HG03135 (cell line): ENCODE measurements around the gene TMEM231.
"Not testable (repeated sequence)": the region's sequence is repeated elsewhere in the genome, so short reads cannot be mapped to it uniquely, and the experiment has no call there.

ENCODE experiments used
- ATAC-seq: cut with Tn5 transposase; IDR thresholded peaks from one replicate; pipeline ENCODE4 v1.9.1; 2021; ENCODE audit warnings: mild to moderate bottlenecking, moderate library complexity; ENCODE audit not compliant: unreplicated experiment

TMEM231 gene

DNA sequence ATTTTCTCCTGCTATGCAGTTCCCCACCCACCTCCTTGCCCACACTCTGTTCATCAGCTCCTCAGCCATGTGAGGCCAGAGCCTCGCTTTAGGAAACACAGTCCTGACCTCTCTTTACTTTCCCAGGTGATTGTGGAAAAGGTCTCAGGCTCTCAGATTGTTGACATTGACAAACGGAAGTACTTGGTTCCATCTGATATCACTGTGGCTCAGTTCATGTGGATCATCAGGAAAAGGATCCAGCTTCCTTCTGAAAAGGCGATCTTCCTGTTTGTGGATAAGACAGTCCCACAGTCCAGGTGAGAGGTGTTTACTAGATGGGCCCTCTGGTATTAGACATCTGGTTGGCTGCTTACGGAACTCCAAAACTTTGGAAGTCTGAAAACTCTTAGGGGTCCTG, 11.9 kb upstream of the TMEM231 start:
- no peak for ATAC-seq

DNA sequence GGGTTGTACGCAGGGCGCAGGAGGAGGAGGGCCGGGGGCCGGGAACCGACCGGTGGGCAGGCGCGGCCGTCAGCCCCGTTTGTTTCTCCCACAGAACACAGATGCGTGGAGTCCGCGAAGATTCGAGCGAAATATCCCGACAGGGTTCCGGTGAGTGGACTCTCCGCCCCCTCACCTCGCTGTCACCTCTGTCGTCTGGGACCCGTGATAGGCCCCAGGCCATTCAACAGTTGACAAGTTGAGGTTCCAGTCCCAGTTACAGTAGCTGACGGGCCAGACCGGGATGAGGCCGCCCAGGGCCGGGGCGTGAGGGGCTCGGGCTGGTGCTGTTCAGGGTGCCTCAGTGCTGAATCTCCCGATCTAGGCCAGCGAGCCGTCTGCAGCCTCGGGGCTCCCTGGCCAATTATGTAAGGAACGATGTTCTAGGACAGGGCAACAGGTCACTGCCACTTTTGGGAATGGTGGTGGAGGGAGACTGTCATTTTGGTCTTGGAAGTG, 10.8 kb upstream of the TMEM231 start:
- ATAC-seq: no peak

DNA sequence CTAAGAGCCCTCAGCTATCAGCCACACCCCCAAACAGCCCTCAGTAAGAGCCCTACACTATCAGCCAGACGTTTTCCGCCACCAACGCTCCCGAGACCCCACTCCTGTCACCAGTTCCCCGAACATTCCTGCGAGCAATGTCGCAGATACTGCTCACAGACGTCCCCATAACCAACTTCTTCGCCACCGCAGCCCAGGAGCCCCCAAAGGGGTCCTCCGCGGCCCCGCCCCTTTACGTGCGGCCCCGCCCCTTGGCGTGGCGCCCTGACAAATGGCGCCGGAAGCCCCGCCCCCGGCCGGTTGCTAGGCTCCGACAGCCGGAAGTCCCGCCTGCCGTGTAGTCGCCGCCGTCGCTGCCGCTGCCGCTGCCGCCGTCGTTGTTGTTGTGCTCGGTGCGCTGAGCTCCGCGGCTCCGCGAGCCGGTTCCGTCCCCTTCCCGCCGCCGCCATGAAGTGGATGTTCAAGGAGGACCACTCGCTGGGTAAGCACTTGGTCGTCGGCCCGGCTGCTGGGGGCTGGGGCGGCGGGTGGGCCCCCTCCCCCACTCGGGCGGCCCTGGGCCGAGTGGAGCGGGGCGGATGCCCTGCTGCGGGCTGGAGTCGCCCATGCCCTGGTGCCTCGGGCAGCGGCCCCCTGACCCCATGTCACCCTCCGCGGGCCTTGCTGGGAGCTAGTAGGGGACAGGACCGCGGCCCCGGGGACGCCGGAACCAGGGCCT, 10.1 kb upstream of the TMEM231 start, which contains the start of gene GABARAPL2:
GABARAPL2 (plus strand) TSS at position 340 of the 718 bp plus-strand sequence; CDS start at position 448, 108 bp downstream.
- peak; percentile 77 for ATAC-seq

DNA sequence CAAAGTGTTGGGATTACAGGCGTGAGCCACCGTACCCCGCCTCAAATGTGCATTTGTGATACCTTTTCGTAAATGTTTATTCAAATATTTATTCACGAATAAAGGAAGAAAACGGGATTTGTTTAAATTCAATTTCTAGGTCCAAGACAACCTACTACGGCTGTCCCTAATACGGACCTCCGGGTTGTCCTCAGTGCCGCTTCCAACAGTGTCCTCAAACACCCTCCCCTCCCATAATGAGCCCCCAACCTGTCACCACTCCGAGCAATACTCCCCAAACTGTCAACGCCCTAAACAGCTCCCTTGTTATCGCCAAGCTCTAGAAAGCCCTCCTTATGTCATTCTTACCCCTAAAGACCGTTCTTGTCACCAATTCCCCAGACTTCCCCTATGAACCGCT, 9.6 kb upstream of the TMEM231 start:
- peak; percentile 5 for ATAC-seq

DNA sequence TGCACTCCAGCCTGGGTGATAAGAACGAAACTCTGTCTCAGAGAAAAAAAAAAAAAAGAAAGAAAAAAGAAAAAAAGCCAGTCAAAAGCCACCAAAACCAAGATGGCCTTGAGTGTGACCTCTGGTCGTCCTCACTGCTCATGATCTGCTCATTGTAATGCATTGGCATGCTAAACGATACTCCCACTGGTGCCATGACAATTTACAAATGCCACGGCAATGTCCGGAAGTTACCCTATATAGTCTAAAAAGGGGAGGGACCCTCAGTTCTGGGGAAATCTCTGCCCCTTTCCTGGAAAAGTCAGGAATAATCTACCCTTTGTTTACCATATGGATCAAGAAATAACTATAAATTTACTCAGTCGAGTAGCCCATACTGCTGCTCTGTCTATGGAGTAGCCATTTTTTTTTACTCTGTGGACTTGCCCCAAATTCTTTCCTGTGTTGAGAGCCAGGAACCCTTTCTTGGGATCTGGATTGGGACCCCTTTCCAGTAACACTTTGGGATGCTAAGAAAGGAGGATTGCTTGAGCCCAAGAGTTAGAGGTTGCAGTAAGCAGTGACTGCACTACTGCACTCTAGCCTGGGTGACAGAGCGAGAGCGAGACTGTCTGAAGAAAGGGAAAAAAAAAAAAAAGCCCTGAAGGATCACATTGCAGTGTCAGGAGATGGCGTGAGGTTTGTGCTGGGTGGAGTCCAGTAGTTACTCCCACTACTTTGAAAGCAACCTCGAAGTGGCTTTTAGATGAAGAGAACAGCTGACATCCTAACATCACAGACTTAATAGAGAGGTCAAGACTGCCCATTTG, 3.7 kb upstream of the TMEM231 start:
- ATAC-seq: no peak

DNA sequence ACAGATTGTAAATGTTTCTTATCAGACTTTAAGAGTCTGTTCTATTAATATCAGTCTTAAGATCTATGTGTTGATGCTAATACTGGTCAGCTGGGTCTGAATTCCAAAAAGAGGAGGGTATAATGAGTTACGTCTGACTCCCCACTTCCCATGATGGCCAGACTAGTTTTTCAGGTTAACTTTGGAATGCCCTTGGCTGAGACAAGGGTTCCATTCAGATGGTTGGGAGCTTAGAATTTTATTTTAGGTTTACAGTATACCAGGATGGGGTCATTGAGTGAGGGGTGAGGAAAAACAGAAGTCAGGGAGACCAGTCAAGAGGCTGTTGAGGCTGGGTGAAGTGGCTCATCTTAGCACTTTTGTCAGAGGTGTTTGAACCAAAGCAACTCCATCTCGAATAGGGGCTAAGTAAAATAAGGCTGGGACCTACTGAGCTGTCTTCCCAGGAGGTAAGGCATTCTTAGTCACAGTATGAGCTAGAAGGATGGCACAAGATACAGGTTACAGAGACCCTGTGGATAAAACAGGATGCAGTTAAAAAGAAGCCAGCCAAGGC, 2.9 kb upstream of the TMEM231 start:
- no peak for ATAC-seq

DNA sequence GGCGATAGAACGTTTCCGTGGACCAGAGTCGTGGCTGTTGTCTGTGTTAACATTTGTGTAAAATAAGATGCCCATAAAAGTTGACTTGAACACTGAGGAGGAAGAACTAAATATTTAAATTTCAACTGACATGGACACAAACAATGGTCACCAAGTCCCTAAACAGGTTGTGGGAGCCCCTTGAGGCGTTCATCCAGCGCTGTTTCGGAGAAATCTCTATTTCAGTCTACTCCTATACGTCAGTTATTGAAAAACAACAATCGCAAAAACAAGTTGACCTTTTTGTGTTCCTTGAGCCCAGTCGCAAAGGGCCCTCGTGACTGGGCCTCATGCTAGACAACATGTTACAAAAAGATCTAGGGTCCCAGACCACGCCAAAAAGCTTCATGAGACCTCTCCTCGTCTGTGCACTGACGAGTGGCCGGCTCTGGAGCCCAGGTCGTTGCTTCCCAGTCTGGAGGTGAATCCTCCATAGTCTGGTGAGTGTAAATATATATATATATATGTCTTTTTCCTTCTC, 439 bp upstream of the TMEM231 start:
- no peak for ATAC-seq

DNA sequence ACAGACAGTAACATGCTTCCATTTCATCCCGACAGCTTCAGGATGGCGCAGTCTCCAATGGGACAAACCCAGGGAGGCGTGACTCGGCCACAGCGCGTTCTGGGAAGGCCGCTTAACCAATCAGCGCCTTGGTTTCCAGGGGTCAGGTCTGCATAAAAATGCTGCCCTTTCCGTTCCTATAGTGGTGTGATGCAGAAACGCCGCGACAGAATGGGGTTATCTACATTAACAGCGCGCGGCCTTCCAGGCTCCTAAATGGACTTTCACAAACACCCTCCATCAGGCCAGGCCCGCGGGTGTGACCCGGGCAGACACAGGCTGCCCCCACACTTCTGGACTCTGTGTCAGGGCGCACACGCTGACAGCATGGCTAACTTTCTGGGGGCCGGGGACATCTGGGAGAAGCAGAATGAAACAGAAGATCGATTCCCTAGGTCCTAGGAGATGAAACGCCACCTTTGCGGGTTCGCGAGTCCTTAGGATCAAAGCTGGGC, 792 bp downstream of the TMEM231 start:
- peak; percentile 27 for ATAC-seq

DNA sequence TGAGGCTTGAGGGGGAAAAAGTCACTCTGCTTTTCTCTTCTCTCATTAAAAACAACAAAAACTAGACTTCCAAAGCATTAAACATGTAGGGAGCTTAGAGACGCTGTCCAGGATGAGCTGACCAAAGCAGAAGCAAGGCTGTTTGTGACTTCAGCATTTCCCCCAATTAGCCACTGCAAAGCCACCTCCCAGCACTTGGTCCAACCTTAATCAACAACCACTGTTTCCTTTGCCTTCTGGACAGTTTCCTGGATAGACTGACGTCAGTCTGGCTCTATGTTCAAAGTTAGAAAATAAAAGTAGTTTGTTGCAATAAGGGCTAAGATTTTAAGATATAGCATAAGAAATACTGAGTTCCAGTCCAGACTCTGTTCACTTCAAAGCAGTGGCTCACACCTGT, 3.1 kb downstream of the TMEM231 start:
- no peak for ATAC-seq

DNA sequence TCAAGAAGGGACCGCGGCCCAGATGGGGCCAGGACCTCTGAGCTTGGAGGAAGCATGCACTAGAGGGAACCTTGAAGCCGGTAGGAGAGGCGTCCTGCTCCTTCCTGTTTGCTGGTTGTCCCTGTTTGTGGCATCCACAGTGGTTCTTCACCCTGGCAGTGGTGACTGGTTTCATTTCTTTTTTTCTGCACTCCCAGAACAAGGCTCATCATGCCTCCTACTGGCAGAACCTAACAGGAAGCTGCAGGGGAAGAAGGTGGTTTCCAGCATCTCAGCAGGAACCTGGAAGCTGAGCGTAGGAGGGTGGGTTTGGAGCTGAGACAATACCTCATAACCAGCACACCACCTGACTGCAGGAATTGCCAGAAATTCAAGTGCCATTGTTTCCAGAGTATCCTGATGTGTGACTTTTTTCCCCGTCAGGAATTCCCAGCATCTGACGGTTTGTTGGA, 5.8 kb downstream of the TMEM231 start:
- ATAC-seq: peak; percentile 68

DNA sequence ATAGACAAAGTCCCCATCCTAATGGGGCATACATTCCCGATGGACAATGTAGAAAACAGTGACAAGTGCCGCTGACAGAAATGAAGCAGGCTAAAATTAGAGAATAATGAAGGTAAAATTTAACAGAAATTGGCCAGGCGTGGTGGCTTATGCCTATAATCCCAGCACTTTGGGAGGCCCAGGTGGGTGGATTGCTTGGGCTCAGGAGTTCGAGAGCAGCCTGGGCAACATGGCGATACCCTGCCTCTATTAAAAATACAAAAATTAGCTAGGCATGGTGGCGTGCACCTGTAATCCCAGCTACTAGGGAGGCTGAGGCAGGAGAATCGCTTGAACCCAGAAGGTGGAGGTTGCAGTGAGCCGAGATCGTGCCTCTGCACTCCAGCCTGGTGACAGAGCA, 7.6 kb downstream of the TMEM231 start:
- not testable (repeated sequence) for ATAC-seq

DNA sequence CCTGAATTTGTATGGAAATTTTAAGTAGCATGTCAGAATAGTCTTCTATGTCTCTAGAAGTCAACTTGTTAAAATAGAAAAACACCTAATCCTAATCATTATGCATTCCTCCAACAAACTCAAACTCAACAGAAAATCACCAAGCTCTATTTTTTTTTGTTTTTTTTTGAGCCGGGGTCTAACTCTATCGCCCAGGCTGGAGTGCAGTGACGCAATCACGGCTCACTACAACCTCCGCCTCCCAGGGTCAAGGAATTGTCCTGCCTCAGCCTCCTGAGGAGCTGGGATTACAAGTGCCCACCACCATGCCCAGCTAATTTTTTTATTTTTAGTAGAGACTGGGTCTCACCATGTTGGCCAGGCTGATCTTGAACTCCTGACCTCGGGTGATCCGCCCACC, 9.8 kb downstream of the TMEM231 start:
- no peak for ATAC-seq

DNA sequence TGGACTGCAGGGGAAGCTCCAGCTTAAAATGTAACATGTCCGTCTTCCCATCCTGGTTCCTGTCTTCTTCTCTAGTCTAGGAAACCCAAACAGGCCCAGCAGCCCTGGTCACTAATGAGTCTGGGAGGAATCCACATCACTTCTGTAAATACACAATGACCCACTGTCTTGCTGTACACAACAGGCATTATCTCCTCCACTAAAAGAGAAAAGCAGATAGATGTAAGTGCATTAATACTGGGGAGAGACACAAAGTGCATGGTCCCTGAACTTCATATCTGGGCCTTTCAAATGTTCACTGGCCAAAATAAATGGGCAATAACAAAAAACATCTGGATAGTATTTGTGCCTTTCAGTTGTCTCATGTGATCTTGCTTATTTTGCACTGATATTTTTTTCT, 10.2 kb downstream of the TMEM231 start:
- ATAC-seq: not testable (repeated sequence)

DNA sequence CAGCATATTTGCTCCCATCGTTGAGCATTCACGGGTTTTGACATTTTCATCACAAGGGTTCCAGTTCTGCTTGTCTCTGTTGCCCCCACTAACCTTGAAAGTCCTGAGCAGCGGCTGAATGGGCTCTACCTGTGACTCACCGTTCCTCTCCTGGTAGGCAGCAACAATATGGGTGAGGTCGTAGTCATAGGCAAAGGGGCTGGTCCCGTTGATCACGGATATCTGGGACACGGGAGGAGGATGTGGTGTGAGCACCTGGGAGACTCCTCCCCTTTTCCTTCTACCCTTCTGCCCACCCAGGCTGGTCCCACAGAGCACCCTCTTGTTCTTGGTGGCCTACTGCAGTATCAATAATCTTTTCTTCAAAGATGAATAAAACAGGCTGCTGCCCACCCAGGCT, 13.6 kb downstream of the TMEM231 start:
- not testable (repeated sequence) for ATAC-seq

DNA sequence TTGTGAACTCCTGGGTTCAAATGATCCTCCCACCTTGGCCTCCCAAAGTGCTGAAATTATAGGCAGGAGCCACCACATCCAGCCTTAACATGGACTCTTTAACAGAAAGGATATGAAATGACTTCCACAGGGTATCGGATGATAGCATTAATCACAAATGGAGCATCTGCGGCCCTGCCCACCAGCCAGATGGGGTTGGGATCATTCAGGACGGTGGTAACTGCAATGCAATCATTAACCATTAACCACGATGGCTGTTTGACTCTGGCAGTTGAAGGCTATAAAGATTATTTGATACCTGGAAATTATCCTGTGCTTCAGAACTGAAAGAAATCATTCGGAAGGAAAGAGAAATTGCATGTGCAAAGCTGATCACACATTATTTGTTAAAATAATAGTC, 14.8 kb downstream of the TMEM231 start:
- ATAC-seq: no peak

DNA sequence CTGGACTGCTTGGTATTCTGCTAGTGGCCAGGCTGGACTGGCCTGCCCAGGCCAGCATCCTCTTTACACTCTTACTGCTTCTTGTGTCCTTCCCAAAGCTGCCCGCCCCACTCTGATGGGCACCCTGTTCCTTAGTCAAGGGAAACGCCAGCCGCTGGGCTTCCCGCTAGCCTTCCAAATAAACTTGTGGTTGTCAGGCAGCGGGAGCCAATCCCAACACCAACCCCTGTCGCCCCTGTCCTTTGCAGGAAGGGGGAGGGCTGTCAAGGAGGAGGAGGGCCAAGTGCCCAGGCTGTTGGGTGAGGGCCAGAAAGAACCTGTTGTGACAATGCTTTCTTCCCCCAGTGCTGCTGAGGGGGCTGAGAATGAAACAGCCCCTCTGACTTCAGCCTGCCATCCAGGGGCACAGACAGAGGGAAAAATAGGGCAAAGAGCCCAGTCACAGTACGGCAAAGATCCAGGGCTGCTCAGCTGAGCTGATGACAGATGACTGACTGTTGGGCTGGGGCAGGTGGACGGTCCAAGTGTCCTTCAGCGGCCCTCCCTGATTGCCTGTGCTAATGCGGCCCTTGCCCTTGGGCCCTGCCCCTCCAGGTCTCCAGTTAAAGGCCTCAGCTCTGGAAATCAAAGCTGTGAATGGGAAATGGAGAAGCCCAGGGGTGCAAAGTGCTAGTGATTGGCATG, 17.0 kb downstream of the TMEM231 start:
- not testable (repeated sequence) for ATAC-seq

DNA sequence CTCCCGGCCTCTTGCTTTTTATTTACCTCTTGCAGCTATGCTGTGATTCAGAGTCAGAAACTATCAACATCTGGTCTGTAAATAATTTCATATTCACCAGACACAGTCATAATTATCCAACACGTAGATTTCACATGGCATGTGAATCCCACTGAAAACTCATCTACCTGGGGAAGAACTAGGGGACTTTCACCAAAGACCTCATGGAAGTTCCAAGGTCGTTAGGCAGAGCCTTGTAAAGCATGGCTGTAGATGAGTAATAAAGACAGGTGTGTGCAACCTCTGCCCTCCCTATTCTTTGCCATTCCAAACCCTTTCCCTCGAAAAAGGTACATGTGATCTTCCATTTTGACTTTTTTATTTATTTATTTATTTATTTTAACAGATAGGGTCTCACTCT, 18.3 kb downstream of the TMEM231 start:
- no peak for ATAC-seq

DNA sequence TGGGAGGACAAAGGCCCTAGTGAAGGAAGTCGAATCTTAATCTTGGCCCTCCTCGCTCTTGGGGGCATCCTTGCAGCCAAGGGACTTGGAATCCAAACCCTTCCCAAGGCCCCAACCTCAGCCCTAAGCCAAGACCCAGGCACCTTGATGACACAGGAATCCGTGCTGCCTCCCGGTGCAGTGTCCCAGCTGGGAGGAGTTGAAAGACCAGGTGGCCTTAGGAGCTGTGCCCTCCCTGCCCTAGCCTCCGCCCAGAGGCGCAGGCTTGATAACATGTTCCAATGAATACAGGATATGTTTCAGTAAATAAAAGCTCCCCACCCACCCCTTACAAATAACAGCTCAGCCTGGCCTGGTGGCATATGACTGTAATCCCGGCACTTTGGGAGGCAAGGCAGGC, 20.2 kb downstream of the TMEM231 start, which contains the start of gene CHST5:
CHST5 (minus strand) TSS at position 208 of the 400 bp plus-strand sequence. CDS start 5,724 bp downstream, outside the sequence.
- ATAC-seq: no peak

DNA sequence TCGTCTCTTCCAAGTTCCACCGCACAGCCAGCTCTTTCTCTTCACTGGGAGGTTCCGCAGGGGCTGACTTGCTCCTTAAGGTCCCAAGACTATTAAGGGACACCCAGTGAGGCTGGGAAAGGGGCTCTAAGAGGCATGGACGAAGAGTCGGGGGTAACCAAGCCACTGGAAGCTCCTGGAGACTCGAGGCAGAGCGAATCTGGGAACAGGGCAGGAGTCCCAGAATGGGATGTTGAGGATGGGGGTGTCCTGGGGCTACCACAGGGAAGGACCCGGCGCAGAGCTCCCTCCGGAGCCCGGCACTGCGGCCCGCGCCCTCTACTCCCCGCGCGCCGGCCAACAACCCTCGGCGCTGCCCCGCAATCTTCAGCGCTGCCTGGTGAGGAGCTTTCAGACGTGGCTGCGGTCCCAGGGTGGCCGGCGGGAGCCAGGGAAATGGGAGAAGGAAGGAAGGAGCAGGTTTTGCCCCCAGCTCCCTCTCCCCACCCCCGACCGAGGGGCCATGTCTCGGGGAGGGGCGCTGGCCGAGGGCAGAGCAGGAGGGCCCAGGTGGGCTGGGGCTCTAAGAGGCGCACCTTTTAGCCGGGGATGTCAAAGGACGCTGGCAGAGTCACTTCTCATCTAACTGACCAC, 20.7 kb downstream of the TMEM231 start:
- ATAC-seq: no peak
